ENCODE measurements around the gene ITPRID1. TPM values are rescaled to one million over a fixed set of nuclear protein-coding genes. Genes with fewer than 3 reads are reported as not detected.
"Not testable (repeated sequence)": the region's sequence is repeated elsewhere in the genome, so short reads cannot be mapped to it uniquely, and the experiment has no call there.

Gene ITPRID1
- polyA plus RNA-seq, 1 donor: 0.52 TPM

DNA sequence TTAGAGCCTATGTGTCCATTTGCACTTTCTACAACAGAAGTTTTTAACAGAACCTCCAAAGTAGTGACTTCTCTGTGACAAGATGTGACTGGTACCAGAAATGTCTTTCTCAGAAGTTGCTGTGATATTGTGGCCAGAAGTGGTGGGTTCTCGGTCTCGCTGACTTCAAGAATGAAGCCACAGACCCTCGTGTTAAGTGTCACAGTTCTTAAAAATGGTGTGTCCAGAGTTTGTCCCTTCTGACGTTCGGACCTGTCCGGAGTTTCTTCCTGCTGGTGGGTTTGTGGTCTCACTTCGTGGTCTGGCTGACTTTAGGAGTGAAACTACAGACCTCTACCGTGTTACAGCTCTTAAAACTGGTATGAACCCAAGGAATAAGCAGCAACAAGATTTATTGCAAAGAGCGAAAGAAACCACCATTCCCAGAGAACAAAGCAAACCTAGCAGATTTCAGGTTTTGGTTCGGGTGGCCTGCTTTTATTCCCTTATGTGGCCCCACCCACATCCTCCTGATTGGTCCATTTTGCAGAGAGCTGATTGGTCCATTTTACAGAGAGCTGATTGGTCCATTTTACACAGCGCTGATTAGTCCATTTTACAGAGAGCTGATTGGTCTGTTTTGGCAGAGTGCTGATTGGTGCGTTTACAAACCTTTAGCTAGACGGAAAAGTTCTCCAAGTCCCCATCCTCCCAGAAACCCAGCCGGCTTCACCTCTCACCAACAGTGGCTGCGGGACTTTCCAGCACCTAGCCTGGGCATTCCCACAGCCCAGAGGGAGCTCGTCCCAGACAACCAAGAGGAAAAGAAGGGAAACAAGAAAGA lies 3.0 kb downstream of the ITPRID1 start:
- DNase-seq (ENCODE audit: low read depth): no peak

DNA sequence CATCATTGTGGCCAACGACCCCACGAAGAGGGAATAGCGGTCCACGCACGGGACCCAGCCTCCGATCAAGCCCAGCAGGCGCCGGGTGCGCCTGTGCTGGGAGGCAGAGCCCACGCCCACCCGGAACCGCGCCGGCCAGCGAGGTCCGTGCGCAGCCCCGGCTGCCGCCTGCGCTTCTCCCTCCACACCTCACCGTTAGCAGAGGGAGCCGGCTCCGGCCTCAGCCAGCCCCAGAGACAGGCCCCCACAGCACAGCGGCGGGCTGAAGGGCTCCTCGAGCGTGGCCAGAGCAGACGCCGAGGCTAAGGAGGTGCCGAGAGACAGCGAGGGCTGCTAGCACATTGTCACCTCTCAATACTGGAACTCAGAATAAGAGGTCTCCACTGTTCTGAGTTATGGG lies 3.6 kb downstream of the ITPRID1 start:
- DNase-seq (ENCODE audit: low read depth): no peak

GRCh38 chr7:31518766-31519165 lies 4.9 kb downstream of the ITPRID1 start:
- no peak for DNase-seq (ENCODE audit: low read depth)

DNA sequence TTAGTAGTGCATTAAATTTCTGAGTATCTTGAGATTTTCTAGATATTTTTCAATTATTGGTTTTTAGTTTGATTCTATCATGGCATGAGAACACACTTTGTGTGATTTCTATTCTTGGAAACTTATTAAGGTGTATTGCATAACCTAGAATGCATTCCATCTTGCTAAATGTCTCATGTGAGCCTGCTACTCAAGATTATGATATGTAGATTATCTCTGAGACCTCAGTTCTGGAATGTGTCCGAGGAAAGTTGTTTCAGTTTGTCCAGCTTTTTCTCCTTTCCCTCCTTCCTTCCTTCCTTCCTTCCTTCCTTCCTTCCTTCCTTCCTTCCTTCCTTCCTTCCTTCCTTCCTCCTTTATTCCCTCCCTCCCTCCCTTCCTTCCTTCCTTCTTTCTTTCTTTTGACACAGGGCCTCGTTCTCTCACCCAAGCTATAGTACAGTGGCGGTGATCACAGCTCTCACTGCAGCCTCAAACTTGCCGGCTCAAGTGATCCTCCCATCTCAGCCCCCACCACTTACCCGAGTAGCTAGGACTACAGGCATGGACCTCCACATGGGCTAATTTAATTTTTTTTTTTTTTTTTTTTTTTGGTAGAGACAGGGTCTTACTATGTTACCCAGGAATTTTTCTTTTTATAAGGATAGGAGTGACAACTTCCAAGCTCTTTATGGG lies 7.6 kb downstream of the ITPRID1 start:
- no peak for DNase-seq (ENCODE audit: low read depth)

DNA sequence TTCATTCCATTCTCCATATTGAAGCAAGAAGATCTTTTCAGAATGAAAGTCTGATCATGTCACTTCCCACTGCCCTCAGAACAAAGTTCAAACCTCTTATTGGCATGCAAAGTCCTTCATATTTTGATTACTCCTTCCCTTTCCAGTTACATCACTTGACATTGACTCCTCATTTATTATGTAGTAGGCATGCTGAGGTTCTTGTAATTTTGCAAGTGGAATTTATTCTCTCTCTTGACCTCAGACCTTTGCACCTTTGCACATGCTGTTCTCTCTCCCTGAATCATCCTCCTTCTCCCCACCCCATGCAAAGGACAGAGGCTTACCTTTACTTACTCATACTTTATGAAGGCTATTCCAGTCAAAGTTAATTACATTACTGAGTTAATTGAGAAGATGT lies 13.0 kb downstream of the ITPRID1 start:
- DNase-seq (ENCODE audit: low read depth): no peak

GRCh38 chr7:31529103-31529502 lies 15.2 kb downstream of the ITPRID1 start:
- no peak for DNase-seq (ENCODE audit: low read depth)

- not testable (repeated sequence) for DNase-seq (ENCODE audit: low read depth)
Measured at GRCh38 chr7:31540651-31541185, 26.8 kb downstream of the ITPRID1 start.

- DNase-seq (ENCODE audit: low read depth): no peak
Measured at GRCh38 chr7:31545549-31545948, 31.7 kb downstream of the ITPRID1 start.

DNA sequence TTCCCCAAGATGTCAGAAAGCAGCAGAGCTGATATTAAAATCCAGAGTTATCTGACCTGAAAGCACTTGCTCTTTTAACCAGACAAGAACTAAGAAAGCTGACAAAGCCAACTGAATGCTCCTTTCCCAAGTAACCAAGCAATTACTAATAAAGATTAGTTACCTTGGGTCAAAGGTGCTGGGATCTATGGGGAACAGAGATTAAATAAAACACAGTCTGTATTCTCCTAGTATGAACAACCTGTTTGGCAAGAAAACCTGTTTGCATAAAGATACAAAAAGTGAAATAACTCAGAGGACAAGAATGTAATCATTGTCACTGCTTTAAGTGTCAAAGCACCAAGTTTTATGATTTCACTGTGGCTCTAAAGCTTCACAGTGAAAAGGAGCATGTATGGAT lies 35.7 kb downstream of the ITPRID1 start:
- DNase-seq (ENCODE audit: low read depth): no peak

DNA sequence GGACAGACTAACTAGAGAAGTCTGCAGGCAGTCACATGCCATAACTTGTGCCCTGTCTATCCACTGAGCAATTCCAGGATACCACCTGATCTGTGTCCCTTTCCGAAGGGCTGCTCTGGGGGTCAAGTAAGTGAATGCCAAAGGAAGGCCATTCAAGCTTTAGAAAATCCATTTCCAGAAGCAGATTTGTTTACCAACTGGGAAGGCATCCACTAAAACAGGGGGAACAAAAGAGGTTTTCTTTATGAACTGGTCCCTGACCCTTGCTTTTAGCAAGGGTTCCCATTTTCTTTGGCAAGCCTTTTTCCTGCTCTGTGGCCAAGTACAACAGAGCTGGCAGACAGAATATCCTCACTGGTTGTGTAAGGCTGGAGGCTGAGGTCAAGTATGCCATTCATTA lies 36.5 kb downstream of the ITPRID1 start:
- no peak for DNase-seq (ENCODE audit: low read depth)

DNA sequence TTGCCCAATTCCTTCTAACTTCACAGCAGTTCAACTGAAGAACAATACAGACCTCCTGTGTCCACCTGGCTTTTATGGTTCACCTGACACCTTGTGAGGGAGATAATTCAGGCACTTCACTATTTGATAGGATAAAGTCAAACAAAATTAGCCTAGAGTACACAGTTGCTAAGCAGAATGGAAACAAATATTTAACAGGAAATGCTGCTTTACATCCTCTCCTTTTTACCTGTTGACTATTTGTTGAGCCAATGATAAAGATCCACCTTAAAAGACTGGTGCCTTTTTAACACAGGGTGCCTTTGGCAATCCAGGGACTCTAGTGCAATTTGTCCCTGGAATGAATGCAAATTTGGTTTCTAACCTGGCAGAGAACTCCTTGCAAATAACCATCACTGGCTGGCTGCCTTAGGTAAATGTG lies 39.8 kb downstream of the ITPRID1 start:
- DNase-seq (ENCODE audit: low read depth): no peak

DNA sequence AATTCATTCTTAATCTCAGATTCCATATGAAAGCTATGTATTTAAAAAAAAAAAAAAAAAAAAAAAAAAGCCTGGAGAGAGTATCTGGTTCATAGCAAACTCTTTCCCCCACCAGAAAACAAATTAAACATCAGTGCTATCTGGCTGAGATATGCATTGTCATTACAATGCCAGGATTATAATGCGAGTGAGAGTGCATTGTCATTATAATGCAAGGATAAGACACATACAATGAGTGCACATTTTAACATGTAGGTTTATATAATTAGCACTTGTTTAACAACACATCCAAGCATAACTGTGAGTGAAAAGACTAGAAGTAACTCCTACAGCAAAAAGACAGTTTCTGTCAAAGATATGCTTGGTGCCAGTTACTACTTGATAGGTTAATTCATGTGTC lies 48.1 kb downstream of the ITPRID1 start:
- DNase-seq (ENCODE audit: low read depth): no peak

- no peak for DNase-seq (ENCODE audit: low read depth)
Measured at GRCh38 chr7:31563522-31563921, 49.6 kb downstream of the ITPRID1 start.

GRCh38 chr7:31563951-31564350 lies 50.1 kb downstream of the ITPRID1 start:
- no peak for DNase-seq (ENCODE audit: low read depth)

- no peak for DNase-seq (ENCODE audit: low read depth)
Measured at GRCh38 chr7:31564661-31565060, 50.8 kb downstream of the ITPRID1 start.

GRCh38 chr7:31569528-31569927 lies 55.6 kb downstream of the ITPRID1 start:
- no peak for DNase-seq (ENCODE audit: low read depth)

DNA sequence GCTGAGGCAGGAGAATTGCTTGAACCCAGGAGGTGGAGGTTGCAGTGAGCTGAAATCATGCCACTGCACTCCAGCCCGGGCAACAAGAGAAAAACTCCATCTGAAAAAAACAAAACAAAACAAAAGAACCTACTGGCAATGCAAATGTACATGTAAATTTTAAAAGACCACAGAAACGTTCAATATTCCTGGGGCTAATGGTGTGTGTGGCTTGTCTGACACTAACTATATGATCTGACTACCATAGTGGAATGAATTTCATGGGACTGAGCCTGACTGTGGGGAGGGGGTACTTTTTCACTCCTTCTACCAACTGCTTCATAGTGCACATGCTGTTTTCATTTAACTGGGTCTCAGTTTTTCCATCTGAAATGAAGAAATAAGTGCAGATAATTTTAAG lies 69.6 kb downstream of the ITPRID1 start:
- DNase-seq (ENCODE audit: low read depth): no peak

DNA sequence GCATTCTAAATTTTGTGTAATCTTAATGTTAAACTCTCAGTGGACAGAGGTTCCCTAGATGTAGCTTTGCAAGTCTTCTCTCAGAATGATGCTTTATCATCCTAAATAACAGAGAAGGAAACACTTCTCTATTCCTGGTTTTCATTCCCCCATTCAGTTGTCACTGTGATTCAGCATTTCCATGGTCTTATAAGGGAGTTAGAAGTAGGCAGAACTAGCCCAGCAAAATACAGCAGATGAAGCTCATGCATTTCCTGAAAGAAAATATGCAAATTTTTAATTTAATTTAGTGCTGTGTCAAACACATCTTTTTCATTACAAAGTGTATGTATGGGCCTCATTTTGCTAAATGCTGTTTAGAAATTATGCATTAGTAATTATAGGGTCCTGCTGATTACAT lies 70.1 kb downstream of the ITPRID1 start:
- DNase-seq (ENCODE audit: low read depth): no peak

GRCh38 chr7:31595390-31595789 lies 81.5 kb downstream of the ITPRID1 start:
- DNase-seq (ENCODE audit: low read depth): no peak

DNA sequence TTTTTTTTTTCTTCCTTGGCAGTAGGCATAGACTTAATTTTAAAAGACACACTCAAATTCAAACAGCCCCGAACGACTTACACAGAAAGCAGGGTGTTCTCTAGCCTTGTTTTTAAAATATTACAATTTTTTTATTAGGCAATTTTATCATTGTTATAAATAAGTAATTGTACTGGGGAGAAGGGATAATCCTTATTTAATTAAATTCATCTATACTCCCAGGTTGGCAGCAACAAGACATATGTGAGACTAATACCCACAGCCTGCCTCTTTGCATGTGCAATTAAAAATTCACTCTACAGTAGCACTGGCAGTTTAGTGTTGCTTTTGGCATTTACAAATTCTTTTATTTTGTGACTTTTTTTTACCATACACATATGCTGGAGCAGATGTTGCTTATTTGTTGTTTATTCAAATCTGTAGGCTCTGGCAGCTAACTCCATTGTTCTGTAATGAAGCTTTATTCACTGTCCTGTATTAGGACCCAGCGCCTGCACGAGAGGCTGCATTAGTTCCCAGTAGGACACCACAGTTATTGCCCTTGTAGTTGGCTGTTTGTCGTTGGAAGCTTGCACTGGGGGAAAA lies 88.2 kb downstream of the ITPRID1 start:
- DNase-seq (ENCODE audit: low read depth): no peak

GRCh38 chr7:31603046-31603445 lies 89.2 kb downstream of the ITPRID1 start:
- DNase-seq (ENCODE audit: low read depth): no peak

GRCh38 chr7:31613604-31614003 lies 99.7 kb downstream of the ITPRID1 start:
- no peak for DNase-seq (ENCODE audit: low read depth)

GRCh38 chr7:31633467-31633866 lies 119.6 kb downstream of the ITPRID1 start:
- no peak for DNase-seq (ENCODE audit: low read depth)

Measured in forelimb muscle (tissue), 1 donor.